Measurements from ENCODE around the gene LLGL2.
"Not testable (repeated sequence)": the region's sequence is repeated elsewhere in the genome, so short reads cannot be mapped to it uniquely, and the experiment has no call there.

Gene LLGL2, protein sequence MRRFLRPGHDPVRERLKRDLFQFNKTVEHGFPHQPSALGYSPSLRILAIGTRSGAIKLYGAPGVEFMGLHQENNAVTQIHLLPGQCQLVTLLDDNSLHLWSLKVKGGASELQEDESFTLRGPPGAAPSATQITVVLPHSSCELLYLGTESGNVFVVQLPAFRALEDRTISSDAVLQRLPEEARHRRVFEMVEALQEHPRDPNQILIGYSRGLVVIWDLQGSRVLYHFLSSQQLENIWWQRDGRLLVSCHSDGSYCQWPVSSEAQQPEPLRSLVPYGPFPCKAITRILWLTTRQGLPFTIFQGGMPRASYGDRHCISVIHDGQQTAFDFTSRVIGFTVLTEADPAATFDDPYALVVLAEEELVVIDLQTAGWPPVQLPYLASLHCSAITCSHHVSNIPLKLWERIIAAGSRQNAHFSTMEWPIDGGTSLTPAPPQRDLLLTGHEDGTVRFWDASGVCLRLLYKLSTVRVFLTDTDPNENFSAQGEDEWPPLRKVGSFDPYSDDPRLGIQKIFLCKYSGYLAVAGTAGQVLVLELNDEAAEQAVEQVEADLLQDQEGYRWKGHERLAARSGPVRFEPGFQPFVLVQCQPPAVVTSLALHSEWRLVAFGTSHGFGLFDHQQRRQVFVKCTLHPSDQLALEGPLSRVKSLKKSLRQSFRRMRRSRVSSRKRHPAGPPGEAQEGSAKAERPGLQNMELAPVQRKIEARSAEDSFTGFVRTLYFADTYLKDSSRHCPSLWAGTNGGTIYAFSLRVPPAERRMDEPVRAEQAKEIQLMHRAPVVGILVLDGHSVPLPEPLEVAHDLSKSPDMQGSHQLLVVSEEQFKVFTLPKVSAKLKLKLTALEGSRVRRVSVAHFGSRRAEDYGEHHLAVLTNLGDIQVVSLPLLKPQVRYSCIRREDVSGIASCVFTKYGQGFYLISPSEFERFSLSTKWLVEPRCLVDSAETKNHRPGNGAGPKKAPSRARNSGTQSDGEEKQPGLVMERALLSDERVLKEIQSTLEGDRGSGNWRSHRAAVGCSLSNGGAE

DNA sequence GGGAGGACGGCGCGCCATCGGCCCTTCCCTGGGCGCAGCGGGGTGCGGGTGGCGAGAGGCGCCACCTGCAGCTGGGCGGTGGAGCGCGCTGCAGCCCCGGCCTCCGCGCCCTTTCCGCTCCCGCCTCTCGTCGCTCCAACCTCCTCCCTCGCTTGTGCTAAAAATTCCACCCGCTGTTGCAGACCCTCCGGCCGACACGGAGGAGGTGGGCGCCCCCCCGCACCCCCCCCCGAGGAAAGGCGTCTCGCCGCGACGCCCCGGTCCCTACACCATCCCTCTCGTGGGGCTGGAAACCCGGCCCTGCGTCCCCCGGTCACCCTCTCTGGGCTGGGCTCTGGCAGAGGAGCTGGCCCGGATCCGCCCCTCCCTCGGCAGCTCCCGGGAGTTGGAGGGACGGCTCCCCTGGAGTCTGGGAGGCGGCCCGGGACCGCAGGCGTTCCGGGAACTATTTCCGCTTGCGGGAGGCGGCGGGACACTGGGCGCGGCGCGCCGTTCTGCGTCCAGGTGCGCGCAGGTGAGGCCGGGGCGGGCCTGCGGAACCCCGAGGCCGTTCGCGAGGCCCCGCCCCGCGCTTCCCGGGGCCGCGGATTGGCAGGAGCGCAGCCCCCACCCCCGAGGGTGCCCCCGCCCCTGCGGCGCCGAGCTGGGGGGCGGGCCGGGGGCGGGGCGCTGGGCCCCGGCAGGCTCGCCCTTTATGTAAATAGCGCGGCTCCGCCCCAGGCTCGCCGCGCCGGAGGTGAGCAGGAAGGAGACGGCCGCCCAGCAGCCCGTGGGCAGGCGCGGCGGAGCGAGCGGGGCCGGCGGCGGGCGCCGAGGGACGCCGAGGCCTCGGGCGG is at the start of gene LLGL2:
TSS of gene LLGL2 (plus strand) at position 728 of the 836 bp plus-strand sequence. CDS start 17,730 bp downstream, outside the sequence.
- DNase-seq (ENCODE audit: low read depth) = no peak

DNA sequence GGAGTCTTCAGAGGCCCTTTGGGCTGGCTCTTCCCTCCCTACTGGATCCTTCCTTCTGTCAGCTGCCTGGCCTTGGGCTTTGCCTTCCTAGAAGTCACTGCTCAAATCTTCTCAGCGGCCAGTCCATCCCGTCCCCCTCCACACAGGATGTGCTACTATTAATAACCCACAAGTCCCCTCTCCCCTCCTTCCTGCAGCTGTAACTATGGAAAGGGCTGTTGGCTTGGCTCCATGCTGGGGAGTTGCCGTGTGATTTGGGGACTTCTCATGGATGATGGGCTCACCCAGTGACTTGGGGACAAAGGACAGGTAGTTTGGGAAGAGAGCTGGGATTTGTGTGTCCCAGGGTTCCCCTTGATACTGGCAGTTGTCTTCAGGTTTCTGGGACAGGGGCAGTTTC is 49.6 kb upstream of the LLGL2 start:
- no peak for DNase-seq (ENCODE audit: low read depth)

DNA sequence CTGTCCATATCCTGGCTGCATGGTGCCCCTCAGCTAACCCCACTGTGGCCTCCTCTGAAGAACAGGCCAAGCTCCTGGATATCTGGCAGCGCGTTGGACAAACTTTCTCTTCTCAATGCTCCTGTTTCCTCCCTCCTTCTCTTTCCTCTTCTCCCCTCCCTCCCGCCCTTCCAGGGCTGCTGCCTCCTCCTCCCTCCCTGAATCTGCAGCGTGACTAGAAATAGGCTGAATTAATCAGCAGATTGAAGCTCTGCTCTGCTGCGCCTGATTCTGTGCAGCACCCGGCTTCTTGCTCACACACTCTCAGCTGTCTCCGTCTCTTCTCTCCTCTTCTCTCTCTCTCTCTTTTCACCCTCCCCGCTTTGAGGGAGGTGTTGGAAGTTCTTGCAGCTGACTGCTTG is 49.2 kb upstream of the LLGL2 start:
- no peak for DNase-seq (ENCODE audit: low read depth)

DNA sequence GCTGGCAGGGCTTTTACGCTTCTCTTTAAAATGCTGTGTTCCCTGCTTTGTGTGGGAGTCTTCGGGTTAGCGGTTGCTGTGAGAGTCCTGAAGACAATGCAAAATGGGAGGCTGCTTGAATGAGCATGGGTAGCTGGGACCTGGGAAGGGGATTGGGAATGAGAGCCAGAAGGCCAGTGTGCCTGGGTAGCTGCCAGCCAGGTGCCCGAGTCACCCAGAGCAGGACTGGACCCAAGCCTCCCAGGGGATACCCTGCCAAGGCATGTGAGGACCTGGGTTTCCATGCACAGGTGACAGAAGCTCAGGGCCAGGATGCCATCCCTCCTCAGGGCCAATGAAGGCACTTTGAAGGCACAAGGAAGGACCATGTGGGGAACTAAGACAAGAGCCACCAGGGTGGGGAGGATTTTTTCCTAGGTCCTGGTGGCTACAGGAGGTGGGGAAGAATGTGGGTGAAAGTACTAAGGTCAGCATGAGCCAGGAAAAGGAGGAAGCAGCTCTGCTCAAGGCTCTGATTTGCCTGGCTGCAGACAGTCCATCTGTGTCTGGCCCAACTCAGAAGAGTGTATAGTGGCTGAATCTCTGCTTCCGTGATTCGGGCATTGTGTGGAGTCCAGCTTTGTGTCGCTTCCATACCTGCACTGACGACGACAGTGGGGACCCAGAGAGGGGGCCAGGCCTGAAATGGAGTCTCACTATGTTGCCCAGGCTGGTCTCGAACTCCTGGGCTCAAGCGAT is 48.6 kb upstream of the LLGL2 start:
- no peak for DNase-seq (ENCODE audit: low read depth)

DNA sequence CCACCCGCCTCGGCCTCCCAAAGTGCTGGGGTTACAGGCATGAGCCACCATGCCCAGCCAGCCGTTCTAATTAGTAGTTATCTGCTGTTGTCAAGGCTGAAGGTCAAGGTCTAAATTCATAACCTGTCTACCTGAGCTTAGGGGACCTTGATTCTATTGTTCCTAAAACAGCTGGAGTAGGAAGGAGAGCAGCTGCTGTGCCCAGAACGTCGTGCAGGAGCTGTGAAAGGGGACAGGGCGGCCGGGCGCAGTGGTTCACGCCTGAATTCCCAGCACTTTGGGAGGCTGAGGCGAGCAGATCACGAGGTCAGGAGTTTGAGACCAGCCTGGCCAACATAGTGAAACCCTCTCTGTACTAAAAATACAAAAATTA is 48.0 kb upstream of the LLGL2 start:
- not testable (repeated sequence) for DNase-seq (ENCODE audit: low read depth)

DNA sequence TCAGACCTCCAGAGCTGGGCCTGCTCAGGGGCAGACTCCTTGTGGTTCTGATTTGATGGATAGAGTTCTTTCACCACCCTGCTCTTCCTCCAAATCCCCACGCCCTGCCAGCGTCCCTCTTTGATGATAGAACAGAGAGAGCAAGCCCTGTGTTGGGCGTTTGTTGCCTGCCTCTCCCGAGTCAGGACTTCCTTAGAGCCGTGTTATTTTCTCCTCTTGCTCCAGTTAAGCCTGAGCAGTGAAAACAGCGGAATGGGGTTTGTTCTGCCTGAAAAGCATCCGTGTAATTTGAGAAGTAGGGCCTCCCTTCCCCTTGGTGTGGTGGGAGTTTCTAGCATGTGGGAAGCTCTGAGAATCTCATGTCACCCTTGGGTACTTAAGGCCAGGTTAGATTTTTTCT is 47.0 kb upstream of the LLGL2 start:
- DNase-seq (ENCODE audit: low read depth) = no peak

DNA sequence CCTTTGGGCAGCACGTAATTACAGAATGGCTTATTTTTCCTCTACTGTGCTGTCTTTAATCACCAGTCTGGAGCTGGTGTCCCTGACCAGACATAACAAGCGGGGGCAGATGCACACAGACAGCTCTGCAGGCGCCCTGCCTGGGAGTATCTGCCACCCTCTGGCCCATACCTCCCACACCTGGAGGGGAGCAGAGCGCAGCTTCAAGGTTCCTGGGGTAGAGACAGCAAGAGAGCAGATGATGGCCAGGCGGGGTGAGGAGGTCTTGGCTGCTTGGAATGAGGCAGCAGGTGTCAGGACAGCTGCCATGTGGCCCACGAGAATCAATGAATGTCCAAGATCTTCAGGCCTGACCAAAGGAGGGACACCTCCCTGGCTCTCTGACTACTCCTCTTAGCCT is 45.2 kb upstream of the LLGL2 start:
- no peak for DNase-seq (ENCODE audit: low read depth)

DNA sequence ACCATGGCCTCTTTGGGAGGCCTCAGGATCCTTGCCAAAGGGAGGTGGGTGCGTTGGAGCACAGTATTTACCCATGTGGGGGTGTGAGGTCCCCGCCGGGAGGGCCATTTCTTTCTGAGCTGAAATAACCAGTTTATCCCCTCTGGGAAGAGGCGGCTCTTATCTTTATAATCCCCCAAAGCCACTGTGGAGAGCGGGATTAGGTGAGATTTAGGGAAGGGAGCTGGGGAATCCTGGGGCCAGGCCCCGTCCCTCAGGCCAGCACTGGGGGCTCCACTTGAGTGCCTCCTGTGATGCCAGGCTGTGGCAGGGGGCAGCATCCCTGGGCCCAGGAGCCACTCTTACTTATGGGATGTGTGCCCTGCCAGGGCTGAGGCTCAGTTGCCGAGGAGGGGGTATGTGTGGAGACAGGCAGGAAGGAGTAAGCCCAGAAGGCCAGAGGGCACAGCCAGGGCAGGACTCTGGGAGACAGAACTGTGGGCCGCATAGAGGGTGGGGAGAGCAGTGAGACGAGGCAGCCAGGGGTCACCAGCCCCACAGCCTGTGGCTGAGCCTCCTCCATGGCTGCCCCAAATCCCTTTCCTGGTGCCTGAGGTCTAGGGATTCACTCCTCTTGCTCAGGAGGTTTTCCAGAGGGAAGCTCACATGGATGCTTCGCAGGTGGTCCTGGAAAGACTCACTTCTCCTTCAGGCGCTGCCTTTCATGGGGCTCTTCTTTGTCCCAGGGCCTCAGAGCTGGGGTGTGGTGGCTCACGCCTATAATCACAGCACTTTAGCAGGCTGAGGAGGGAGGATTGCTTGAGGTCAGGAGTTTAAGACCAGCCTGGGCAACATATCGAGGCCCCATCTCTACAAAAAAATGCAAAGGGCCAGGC is 44.1 kb upstream of the LLGL2 start:
- DNase-seq (ENCODE audit: low read depth) = no peak

DNA sequence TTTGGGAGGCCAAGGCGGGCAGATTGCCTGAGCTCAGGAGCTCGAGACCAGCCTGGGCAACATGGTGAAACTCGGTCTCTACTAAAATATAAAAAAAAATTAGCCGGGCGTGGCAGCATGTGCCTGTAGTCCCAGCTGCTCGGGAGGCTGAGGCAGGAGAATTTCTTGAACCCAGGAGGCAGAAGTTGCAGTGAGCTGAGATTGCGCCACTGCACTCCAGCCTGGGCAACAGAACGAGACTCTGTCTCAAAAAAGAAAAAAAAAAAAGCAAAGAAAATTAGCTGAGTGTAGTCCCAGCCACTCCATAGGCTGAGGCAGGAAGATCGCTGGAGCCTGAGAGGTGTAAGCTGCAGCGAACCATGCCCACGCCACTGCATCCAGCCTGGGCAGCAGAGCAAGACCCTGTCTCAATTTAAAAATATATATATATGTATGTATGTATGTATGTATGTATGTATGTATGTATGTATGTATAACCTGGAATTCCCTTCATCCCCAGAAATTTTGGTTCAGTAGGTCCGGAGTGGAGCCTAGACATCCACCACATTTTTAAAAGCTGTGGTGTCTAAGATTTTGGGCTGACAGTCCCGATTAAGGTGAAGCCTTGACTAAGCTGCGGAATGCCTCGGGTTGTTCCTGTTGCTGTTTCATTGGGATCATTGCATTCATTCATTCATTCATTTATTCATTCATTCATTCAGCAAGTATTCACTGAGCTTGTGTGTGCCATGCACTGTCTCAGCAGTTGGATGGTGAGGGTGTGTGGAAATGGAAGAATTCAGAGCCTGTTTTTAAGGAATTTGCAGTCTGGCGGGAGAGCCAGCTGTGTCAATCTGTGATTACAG is 43.2 kb upstream of the LLGL2 start:
- no peak for DNase-seq (ENCODE audit: low read depth)

DNA sequence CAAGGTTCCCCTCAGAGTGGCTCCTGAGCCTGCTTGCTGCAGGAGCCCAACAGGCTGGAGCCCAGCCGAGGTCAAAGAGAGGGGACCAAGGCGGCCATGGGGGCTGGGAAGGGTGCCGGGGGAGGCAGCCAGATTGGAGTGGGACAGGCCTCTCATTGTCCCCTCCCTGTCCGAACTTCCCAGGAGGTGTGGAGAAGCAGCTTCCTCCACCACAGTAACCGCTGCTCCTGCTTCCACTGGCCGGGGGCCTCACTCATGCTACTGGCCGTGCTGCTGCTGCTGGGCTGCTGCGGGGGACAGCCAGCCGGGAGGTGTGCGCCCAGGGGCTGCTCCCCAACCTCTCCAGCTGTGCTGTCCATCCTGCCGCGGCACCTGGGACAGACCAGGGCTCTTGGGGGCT is 39.8 kb upstream of the LLGL2 start:
- no peak for DNase-seq (ENCODE audit: low read depth)

DNA sequence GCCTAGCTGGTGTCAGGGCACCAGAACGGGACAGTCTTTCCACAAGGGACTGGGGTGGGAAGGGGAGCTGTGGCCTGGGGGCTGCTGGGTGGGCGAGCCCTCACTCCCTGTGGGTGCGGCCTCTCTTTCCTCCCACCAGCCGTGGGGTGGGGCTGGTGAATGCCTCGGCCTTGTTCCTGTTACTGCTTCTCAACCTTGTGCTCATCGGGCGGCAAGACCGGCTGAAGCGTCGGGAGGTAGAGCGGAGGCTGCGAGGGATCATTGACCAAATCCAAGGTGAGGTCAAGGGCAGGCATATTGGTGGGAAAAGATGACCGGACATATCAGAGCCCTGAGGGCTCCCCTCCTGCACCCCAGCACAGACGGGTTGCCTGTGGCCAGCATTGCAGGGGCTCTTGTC is 39.3 kb upstream of the LLGL2 start:
- no peak for DNase-seq (ENCODE audit: low read depth)

DNA sequence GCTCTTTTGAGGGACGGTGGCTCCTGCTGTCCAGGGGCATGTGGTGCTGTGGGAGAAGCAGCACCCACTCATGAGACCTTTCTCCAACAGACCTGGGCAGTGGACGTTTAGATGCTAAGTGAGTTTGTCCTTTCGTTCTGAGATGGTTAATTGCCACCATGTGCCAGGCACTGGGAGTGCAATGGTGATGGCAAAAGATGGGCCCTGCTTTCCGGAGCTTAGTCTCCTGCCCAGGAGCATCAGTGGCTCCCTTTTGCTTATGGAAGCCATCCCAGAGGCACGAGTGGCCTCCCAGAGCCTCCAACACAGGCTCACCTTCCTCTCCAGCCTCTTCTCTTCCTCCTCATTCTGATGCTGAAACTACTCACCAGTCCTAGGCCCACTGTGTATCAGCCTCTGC is 38.5 kb upstream of the LLGL2 start:
- no peak for DNase-seq (ENCODE audit: low read depth)

DNA sequence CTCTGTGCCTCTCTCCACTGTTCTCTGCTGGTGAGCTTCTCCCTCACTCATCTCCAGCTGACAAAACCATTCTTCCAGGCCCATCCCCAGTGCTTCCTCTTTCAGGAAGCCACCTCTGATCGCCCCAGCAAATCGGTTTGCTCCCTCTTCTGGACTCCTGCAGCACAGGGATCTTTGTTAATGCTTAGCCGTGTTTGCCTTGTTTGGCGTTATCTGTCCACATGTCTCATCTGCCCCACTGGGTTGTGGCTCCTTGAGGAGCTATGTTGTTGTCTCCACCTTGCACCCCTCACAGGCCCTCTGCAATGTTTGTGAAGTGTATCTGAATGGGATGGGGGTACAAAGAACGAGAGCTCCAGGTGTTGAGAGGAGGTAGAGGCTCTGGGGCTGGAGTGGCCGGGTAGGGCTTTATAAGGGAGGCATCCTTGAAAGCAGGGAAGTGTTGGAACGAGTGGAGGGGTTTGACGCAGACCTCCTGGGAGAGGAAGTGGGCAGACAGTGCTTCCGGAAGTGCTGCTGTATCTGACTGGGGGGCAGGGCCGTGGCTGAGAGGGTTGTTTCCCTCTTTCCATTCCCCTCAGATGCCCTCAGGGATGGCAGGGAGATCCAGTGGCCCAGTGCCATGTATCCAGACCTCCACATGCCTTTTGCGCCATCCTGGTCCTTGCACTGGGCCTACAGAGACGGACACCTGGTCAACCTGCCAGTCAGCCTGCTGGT is 38.0 kb upstream of the LLGL2 start:
- DNase-seq (ENCODE audit: low read depth) = no peak

DNA sequence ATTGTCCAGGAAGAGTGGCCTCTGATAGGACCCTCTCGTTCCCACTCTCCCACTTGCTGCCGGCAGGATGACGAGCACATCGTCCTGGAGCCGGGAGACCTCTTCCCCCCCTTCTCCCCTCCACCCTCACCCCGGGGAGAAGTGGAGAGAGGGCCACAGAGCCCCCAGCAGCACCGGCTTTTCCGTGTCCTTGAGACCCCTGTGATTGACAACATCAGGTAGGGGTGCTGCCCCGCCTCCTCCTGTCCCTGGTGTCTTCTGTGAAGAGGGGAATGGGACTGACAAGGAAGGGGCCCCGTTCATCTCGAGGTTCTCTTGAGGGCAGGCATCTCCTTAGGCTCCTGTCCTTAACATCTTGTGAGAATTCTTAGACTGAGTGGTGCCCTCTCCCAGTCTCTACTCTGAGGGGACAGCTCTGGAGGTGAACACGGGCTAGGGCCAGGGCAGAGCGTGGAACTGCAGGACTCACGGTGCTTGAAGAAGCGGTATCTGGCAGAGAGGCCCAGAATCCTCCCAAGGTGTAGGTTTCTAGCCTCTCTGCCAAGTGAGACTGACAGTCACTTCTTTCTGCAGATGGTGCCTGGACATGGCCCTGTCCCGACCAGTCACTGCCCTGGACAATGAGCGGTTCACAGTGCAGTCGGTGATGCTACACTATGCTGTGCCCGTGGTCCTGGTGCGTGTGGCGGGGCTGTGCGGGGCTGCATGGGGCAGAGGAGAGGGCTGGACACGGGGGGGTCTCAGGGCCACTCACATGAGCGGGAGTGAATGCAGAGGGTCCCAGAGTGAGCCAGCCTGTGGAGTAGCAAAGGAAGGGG is 36.6 kb upstream of the LLGL2 start:
- DNase-seq (ENCODE audit: low read depth) = no peak

DNA sequence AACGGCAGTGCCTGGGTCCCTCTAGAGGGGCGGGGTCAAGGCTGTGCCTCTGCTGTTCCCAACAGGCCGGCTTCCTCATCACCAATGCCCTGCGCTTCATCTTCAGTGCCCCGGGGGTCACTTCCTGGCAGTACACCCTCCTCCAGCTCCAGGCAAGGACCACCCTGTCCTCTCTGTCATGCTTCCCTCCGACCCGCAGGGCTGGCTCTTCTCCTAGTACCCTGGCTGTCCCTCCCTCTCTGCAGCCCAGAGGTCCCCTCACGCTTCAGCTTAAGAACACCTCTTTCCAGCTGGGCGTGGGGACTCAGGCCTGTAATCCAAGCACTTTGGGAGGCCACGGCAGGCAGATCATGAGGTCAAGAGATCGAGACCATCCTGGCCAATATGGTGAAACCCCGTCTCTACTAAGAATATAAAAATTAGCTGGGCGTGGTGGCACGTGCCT is 36.0 kb upstream of the LLGL2 start:
- no peak for DNase-seq (ENCODE audit: low read depth)

DNA sequence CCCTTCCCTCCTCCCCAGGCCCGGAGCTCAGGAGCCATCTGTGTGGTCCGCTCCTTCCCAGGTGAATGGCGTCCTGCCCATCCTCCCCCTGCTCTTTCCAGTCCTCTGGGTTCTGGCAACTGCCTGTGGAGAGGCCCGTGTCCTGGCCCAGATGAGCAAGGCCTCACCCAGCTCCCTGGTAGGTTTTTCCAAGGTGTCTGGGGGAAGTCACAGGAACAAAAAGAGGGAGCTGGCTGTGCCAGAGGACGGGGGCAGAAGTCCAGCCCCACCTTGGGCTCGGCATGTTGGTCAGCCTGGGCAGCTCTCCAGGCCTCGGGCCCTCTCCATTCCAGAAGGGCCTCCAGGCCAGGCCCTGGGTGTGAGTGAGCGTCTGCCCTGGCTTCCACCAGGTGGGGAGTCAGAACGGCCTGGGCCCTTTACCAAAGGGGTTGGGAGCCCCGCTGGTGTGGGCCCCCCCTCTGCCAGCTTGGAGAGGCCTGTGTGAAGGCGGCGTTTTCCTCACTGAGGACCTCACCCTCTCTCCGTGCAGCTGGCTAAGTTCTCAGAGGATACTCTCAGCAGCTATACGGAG is 35.2 kb upstream of the LLGL2 start:
- DNase-seq (ENCODE audit: low read depth) = no peak

DNA sequence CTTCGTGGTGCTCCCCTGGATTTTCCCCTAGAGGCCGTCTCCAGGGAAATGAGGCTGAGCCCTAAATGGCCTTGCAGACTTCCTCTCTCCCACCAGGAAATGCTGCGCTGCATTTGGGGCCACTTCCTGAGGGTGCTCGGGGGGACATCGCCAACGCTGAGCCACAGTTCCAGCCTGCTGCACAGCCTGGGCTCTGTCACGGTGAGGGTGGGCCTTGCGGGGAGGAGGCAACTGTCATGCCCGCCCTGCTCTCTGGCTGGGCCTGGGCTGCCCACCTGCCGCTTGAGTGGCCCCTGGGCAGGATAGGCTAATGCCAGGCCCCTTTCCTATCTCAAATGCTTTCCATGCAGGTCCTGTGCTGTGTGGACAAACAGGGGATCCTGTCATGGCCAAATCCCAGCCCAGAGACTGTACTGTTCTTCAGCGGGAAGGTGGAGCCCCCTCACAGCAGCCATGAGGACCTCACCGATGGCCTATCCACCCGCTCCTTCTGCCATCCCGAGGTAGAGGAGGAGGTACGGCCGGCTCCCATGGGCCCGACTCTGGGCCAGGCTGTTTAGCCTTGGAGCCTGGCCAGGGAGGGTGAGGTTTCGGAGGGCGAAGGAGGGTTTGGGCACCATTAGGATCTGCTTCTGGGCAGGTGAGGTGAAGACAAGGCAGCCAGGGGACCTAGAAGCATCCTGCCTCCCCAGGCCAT is 34.4 kb upstream of the LLGL2 start:
- no peak for DNase-seq (ENCODE audit: low read depth)
